ENCODE results near the gene PTX4. TPM values are rescaled to one million over a fixed set of nuclear protein-coding genes. Genes with fewer than 3 reads are reported as not detected.
"Not testable (repeated sequence)": the region's sequence is repeated elsewhere in the genome, so short reads cannot be mapped to it uniquely, and the experiment has no call there.

Gene PTX4
- total and polyA plus RNA-seq, 2 donors = 0.10 TPM; not detected in 1

DNA sequence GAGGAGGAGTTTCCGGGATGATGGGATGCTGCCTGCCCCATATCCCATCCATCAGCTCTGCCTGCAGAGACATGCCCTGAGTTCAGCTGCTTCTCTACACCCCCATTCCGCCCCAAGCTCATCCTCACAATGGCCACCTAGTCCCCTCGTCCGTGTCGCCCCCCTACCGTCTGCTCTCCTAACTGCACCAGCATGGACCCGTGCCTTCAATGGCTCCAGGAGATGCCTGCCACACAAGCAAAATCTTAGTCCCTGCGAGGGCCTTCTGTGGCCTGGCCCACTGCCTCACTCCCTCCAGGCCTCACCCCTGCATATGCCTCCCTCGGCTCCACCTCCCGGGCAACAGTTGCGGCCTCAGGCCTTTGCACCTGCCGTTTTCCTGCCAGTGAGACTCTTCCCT is 2.6 kb upstream of the PTX4 start:
- Histone ChIP-seq H3K36me3 (ENCODE audit: insufficient read depth) (peaks cover 2% of the 10 kb centered on the region), H3K4me1 (ENCODE audit: insufficient read depth) (no peaks in the 10 kb centered on the region), H3K27ac (ENCODE audit: low read depth) (no peak overlapping the region), H3K4me3 (ENCODE audit: low read depth, low read length) (no peak overlapping the region)
- DNase-seq (ENCODE audit: extremely low spot score) = no peak
- 84% methylated on average over 12 of the region's 12 CpGs for WGBS

DNA sequence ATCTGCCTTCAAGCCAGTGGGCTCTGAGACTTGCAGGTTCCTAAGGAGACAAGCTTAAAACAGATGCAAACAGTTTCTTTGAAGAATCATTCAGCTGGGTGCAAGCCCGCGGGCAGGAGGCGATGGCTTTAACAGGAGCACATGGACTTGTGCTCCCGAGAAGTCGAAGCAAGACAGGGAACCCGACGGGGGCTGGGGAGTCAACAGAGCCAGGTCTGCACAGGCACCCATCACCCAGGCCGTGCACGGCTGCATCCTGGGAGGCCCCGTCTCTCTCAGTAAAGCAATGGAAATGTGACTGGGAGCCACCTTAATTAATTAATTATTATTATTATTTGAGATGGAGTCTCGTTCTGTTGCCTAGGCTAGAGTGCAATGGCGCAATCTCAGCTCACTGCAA is 333 bp upstream of the PTX4 start:
- DNase-seq (ENCODE audit: extremely low spot score) = no peak
- H3K4me3 ChIP-seq (ENCODE audit: low read depth, low read length) = no peak overlapping the region
- no peaks in the 10 kb centered on the region for H3K36me3 ChIP-seq (ENCODE audit: insufficient read depth)
- no peak overlapping the region for H3K27ac ChIP-seq (ENCODE audit: low read depth)
- WGBS = 84% methylated on average over 12 of the region's 12 CpGs
- H3K4me1 ChIP-seq (ENCODE audit: insufficient read depth) = no peaks in the 10 kb centered on the region

DNA sequence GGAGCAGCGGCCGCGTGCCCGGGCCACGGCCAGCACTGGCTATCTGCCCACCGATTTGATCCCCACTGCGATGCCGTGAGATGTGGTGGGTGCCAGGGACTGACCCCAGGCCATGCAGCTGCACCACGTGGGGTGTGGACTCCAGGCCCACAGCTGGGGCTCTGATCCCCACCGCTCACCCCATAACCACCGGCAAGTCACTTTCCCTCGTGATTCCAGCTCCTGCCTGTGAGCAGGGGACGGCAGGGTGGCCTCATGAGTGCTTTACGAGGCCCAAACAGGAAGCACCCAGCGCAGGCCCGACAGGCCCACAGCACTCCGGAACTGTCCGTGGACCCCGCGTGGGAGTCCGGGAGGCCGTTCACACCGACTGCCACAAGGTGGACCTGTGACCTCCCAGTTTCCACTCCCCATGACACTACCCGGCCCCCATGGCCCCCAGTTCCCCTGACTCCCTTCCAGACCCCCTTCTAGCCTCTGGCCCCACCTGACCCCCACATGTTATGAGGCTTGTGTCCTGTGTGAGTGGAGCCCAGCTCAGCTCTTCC is 616 bp downstream of the PTX4 start:
- no peaks in the 10 kb centered on the region for H3K4me1 ChIP-seq (ENCODE audit: insufficient read depth)
- WGBS = 84% methylated on average over 24 of the region's 24 CpGs
- no peak overlapping the region for H3K27ac ChIP-seq (ENCODE audit: low read depth)
- no peak for DNase-seq (ENCODE audit: extremely low spot score)
- H3K36me3 ChIP-seq (ENCODE audit: insufficient read depth) = no peaks in the 10 kb centered on the region
- H3K4me3 ChIP-seq (ENCODE audit: low read depth, low read length) = no peak overlapping the region

- Histone ChIP-seq H3K27ac (ENCODE audit: low read depth) (no peak overlapping the region), H3K36me3 (ENCODE audit: insufficient read depth) (no peaks in the 10 kb centered on the region), H3K4me3 (ENCODE audit: low read depth, low read length) (no peak overlapping the region), H3K4me1 (ENCODE audit: insufficient read depth) (no peaks in the 10 kb centered on the region)
- 90% methylated on average over 39 of the region's 39 CpGs for WGBS
- no peak for DNase-seq (ENCODE audit: extremely low spot score)
Measured at GRCh38 chr16:1487395-1488053, 1.2 kb downstream of the PTX4 start.

- Histone ChIP-seq H3K4me3 (ENCODE audit: low read depth, low read length) (no peak overlapping the region), H3K27ac (ENCODE audit: low read depth) (no peak overlapping the region), H3K36me3 (ENCODE audit: insufficient read depth) (no peaks in the 10 kb centered on the region), H3K4me1 (ENCODE audit: insufficient read depth) (no peaks in the 10 kb centered on the region)
- WGBS = 79% methylated on average over 33 of the region's 33 CpGs
- DNase-seq (ENCODE audit: extremely low spot score) = no peak
Measured at GRCh38 chr16:1486551-1487390, 2.0 kb downstream of the PTX4 start.

DNA sequence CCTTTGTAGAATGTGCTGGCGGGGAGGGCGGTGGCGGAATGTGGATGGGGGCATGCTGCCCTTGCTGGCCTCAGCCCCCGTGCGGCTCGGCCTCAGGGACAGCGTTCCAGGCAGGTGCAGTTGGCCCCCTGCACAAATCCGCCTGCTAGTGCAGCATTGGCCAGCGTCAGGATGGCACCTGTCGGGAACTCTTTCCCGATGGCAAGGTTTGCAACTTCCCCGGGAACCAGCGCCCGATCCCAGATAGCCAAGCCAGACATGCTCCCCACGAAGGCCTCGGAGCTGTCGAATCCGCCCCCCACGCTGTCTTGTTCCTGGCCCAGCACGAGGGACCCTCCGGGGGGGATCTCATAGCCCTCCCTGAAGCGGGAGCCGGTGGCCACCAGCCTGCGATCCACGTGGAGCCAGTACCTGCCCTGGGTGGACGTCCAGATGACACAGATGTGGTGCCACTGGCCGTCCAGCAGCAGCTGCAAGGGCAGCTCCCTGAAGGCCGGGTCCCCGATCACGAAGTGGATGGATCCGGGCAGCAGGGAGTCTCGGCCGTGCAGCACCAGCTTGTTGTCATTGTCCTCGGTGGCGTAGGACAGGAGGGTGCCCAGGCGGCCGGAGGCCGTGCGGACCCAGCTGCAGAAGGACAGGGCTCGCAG is 2.8 kb downstream of the PTX4 start:
- 90% methylated on average over 40 of the region's 40 CpGs for WGBS
- no peak for DNase-seq (ENCODE audit: extremely low spot score)
- Histone ChIP-seq H3K4me3 (ENCODE audit: low read depth, low read length) (no peak overlapping the region), H3K36me3 (ENCODE audit: insufficient read depth) (no peaks in the 10 kb centered on the region), H3K27ac (ENCODE audit: low read depth) (no peak overlapping the region), H3K4me1 (ENCODE audit: insufficient read depth) (no peaks in the 10 kb centered on the region)

- Histone ChIP-seq H3K27ac (ENCODE audit: low read depth) (no peak overlapping the region), H3K36me3 (ENCODE audit: insufficient read depth) (no peaks in the 10 kb centered on the region), H3K4me3 (ENCODE audit: low read depth, low read length) (no peak overlapping the region), H3K4me1 (ENCODE audit: insufficient read depth) (no peaks in the 10 kb centered on the region)
- WGBS = 80% methylated on average over 28 of the region's 28 CpGs
- DNase-seq (ENCODE audit: extremely low spot score) = no peak
Measured at GRCh38 chr16:1481906-1482835, 6.6 kb downstream of the PTX4 start.

- not testable (repeated sequence) for H3K36me3 ChIP-seq (ENCODE audit: insufficient read depth); H3K4me3 ChIP-seq (ENCODE audit: low read depth, low read length); DNase-seq (ENCODE audit: extremely low spot score); H3K27ac ChIP-seq (ENCODE audit: low read depth); H3K4me1 ChIP-seq (ENCODE audit: insufficient read depth)
- WGBS = 95% methylated on average over 9 of the region's 9 CpGs
Measured at GRCh38 chr16:1478937-1479336, 9.8 kb downstream of the PTX4 start.

GRCh38 chr16:1477033-1477432 is 11.7 kb downstream of the PTX4 start:
- H3K4me3 ChIP-seq (ENCODE audit: low read depth, low read length) = no peak overlapping the region
- no peak overlapping the region for H3K27ac ChIP-seq (ENCODE audit: low read depth)
- H3K36me3 ChIP-seq (ENCODE audit: insufficient read depth) = no peaks in the 10 kb centered on the region
- no peak for DNase-seq (ENCODE audit: extremely low spot score)
- 92% methylated on average over 10 of the region's 10 CpGs for WGBS
- no peaks in the 10 kb centered on the region for H3K4me1 ChIP-seq (ENCODE audit: insufficient read depth)

GRCh38 chr16:1475552-1476114 is 13.1 kb downstream of the PTX4 start:
- Histone ChIP-seq H3K27ac (ENCODE audit: low read depth) (peak overlapping the region; percentile 79), H3K4me3 (ENCODE audit: low read depth, low read length) (peak overlapping the region; percentile 94), H3K4me1 (ENCODE audit: insufficient read depth) (no peaks in the 10 kb centered on the region), H3K36me3 (ENCODE audit: insufficient read depth) (no peaks in the 10 kb centered on the region)
- WGBS = 61% methylated on average over 15 of the region's 15 CpGs
- no peak for DNase-seq (ENCODE audit: extremely low spot score)

DNA sequence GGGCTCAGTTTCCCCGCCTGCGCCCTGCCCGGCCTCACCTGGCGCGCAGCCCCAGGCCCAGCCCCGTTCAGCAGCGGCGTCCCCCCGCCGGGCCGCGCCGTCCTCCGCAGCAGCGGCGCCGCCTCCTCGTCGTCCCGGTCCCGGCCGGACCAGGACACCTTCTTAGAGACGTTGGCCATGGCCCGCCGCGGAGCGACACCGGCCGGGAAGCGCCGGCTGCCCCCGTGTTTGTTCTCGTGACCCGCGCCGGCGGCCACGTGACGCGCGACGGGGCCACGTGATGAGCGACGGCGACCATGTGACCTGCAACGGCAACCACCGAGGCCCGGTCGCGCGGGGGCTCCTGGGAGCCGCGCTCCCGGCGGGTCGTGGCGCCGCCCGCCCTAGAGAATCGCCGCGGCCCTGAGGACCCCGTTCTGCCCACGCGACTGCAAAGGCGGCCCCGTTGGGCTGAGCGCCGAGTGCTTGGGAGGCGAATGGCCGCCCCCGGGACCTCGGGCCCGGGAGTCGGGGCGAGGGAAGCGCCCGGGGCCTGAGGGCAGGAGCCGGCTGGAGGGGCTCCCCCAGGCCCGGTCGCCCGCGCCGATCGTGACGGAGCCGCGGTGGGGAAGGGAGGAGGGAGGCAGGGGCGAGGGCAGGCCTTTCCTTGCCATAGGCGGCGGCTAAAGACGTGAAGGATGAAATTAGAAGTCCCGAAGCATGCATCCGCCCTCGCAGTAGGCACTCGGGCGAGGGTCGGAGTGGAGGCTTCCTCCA is 13.8 kb downstream of the PTX4 start, which contains the start of gene CLCN7:
Gene CLCN7 (minus strand): TSS at position 233 of the 756 bp plus-strand sequence. CDS start 54 bp downstream, at position 179.
- DNase-seq (ENCODE audit: extremely low spot score) = no peak
- Histone ChIP-seq H3K4me1 (ENCODE audit: insufficient read depth) (no peaks in the 10 kb centered on the region), H3K36me3 (ENCODE audit: insufficient read depth) (no peaks in the 10 kb centered on the region), H3K27ac (ENCODE audit: low read depth) (peak within 1 kb of the TSS; percentile 79), H3K4me3 (ENCODE audit: low read depth, low read length) (peak within 1 kb of the TSS; percentile 94)
- WGBS = under 1% methylated on average over 99 of the region's 99 CpGs

All from urinary bladder (tissue), 4 donors.